IPS-18c (cell line): Measurements from ENCODE around the gene FOXO1.
"Not testable (repeated sequence)": the region's sequence is repeated elsewhere in the genome, so short reads cannot be mapped to it uniquely, and the experiment has no call there.

Experiments used
- H3K4me3 ChIP-seq: 2 replicates; pipeline ENCODE4 v1.7.0; 2013; ENCODE audit warnings: low read depth, mild to moderate bottlenecking, low read length, moderate library complexity; ENCODE audit not compliant: insufficient read depth
- H3K9me3 ChIP-seq: one replicate; pipeline ENCODE4 v1.6.1; 2013; ENCODE audit warnings: mild to moderate bottlenecking, low read length, moderate library complexity; ENCODE audit not compliant: control insufficient read depth, insufficient read depth

The FOXO1 gene

GRCh38 chr13:40670307-40670706 is 3.9 kb upstream of the FOXO1 start:
- H3K4me3 ChIP-seq, result no peak overlapping the region
- no peaks in the 10 kb centered on the region for H3K9me3 ChIP-seq

GRCh38 chr13:40668335-40668734 is 1.9 kb upstream of the FOXO1 start:
- no peaks in the 10 kb centered on the region for H3K9me3 ChIP-seq
- H3K4me3 ChIP-seq, result no peak overlapping the region

GRCh38 chr13:40667622-40667978 is 1.2 kb upstream of the FOXO1 start:
- no peaks in the 10 kb centered on the region for H3K9me3 ChIP-seq
- peak overlapping the region; percentile 83 for H3K4me3 ChIP-seq

DNA sequence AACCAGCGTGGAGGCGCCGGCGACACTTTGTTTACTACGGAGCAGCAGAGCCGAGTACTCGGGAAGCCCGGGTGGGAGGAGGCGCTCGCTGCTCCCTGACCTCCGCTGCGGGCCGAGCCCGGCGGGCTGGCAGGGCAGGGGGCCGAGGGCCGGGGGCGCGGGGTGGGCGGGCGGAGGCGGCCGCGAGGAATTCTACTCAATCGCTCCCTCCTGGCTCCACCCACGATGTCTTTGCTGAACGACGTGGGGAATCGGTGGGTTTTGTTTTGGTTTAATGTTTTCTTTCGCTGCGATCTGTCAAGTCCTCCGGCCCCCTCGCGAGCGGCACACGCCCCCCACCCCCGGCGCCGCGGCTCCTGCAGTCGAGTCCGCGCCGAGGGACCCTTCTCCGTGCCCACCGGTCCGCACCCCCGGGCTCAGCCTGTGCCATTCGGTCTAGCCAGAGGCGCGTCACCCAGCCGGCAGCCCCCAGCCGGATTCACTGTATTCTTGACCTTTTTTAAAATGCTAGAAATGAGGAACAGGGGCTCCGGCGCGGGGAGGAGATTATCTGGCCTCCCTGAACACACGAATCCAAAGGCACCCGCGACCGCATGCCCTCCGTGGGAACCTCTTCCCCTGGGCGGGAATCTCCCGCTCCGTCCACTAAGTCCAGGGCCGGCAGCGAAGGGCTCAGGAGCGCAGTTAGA is 636 bp upstream of the FOXO1 start:
- H3K9me3 ChIP-seq, result no peaks in the 10 kb centered on the region
- H3K4me3 ChIP-seq, result peak overlapping the region; percentile 83

DNA sequence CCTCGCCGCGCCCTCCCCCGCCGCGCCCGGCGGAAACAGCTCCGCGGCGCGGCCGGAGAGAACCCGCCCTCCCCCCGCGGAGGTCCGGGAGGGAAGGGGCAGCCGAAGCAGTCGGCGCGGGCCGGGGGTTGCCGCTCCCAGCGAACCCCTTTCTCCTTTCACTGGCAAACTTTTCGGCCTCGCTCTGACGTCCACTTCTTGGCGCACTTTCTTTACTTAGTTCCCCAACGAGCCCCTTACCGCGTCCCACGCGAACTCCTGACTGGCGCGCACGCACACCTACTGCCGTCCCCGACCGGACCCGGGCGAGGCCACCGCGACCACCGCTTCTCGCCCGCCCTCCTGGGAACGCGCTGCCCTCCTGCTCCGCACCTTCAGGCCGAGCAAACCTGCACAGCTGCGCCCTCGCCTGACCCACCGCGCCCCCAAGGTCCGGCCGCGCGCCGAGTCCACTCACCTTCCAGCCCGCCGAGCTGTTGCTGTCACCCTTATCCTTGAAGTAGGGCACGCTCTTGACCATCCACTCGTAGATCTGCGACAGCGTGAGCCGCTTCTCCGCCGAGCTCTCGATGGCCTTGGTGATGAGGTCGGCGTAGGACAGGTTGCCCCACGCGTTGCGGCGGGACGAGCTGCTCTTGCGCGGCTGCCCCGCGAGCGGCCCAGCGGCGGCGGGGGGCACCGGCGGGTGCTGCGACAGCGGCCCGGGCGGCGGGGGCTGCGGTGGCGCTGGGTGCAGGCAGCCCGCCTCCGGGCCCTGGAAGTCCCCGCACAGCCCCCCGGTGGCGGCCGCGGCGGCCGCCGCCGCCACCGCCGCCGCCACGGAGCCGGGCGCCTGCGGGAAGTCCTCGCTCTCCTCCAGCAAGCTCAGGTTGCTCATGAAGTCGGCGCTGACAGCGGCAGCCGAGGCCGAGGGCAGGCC is 1.1 kb downstream of the FOXO1 start:
- no peaks in the 10 kb centered on the region for H3K9me3 ChIP-seq
- peak overlapping the region; percentile 86 for H3K4me3 ChIP-seq

DNA sequence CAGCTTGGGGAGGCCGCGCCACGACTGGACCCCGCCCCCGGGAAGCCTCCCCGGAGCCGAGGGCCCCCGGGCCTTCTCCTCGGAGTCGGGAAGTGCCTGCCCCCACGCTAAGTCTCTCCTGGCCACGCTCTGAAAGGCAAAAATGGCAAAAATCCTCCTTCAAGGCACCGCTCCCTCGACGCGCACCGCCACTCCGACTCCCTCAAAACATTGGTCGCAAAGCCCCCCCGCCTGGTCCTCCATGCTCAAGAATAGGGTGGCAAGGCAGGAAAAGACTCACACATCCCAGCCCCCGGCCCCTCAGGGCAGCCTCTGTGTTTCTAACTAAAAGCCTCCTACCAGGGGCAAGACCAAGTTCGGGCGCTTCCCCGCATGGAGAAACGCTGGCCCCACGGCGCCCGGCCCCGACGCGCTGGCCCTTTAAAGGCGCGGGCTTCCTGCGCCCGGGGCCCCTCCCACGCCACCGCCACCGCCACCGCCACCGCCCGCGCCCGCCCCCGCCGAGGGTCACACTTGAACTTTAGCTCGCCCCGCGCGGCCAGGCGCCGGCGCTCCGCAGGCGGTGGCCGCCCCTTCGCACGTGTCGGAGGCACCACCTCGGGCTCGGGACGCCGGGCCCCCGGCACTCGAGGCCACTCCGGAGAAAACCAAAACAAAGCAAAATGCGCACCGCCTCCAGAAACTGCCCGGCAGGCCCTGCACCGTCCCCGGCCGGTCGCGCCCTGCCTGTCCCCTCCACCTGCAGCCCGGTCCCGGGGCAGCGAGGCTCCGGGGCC is 1.9 kb downstream of the FOXO1 start:
- Histone ChIP-seq H3K9me3 (no peaks in the 10 kb centered on the region), H3K4me3 (peak overlapping the region; percentile 86)

DNA sequence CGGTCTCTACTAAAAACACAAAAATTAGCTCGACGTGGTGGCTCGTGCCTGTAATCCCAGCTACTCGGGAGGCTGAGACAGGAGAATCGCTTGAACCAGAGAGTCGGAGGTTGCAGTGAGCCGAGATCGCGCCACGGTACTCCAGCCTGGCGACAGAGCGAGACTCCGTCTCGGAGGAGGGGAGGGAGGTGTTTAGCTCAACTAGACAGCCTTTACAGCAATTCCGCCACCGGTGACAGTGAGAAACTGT is 2.4 kb downstream of the FOXO1 start:
- peak overlapping the region; percentile 86 for H3K4me3 ChIP-seq
- H3K9me3 ChIP-seq, result not testable (repeated sequence)

DNA sequence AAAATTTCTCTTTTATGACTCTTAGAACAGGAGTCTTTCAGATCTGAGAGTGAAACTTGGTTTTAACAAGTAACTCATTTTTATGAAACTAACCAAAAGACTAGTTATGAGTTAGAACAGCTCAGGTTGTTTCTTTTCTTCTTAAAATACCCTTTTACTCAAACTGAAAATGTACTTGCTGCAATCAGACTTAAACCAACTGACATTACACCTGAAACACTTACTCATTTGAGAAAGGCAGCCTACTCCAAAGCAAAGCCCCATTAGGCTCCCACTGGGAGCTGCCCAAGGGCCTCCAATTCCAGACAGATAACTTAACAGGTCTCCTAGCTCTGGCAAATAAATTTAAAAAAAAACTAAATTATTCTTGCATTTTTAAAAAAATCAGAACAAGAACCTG is 3.6 kb downstream of the FOXO1 start:
- no peaks in the 10 kb centered on the region for H3K9me3 ChIP-seq
- H3K4me3 ChIP-seq, result no peak overlapping the region; the same call in 1 of the 2 replicates

DNA sequence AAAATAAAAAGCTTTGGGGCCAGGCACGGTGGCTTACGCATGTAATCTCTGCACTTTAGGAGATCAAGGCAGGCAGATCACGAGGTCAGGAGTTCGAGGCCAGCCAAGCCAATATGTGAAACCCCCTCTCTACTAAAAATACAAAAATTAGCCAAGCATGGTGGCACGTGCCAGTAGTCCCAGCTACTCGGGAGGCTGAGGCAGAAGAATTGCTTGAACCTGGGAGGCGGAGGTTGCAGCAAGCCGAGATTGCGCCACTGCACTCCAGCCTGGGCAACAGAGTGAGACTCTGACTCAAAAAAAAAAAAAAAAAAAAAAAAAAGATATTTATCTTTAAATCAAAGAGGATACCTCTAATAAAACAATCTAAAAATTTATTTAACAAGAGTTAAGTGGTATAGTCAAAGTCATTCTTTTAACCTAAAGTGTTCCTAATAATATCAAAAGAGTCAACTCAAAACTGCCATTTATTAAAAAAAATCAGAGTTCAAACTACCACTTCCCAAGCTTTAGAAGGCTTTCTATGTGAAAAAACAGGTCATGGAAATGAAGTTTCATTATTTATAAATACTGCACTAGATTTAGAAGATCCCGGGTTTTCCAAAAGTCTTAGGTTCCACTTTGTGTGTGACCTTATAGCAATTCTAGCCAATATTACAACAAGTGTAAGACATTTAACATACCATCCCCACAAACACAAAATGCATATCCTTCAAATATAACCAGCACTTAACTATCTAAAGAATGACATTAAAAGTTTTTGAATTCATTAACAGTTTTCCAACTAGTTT is 4.4 kb downstream of the FOXO1 start:
- Histone ChIP-seq H3K9me3 (no peaks in the 10 kb centered on the region), H3K4me3 (no peak overlapping the region)

DNA sequence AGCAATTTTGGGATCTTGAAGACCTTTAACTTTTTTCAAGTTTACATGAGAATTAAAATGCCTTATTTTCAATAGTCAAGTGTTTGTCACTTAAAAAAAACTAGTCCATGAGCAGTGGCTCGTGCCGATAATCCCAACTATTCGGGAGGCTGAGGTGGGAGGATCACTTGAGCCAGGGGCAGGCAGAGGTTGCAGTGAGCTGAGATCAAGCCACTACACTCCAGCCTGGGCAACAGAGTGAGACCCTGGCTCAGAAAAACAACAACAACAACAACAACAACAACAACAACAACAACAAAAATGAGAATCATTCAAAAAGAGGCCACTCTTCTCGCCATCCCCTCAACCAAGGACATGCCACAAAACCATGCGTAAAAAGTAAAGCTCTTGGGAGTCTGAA is 5.7 kb downstream of the FOXO1 start:
- Histone ChIP-seq H3K9me3 (no peaks in the 10 kb centered on the region), H3K4me3 (no peak overlapping the region)

DNA sequence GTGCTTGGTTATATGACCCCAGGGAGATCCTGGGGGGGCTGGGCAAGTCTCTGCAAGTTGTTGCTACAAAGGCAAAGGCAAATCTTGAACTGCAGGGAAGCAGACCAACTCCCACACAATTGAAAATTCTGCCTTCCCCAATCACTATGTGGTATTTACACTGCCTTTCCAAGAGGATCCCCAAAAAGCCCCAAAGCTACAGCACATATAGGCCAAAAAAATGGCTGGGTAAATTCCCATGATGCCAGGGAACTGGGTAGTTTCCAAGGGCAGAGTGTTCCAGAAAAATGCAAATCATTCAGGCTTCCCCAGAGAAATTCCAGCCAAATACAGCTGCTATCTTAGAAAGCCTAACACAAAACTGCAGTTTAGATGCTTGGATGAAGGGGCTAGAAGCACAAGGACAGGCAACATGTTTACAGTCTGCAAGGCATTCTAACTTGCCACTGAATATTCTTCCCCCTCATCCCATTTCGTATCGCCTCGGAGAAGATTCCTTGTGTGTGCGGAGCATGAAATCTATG is 6.2 kb downstream of the FOXO1 start:
- Histone ChIP-seq H3K4me3 (no peak overlapping the region), H3K9me3 (no peaks in the 10 kb centered on the region)

DNA sequence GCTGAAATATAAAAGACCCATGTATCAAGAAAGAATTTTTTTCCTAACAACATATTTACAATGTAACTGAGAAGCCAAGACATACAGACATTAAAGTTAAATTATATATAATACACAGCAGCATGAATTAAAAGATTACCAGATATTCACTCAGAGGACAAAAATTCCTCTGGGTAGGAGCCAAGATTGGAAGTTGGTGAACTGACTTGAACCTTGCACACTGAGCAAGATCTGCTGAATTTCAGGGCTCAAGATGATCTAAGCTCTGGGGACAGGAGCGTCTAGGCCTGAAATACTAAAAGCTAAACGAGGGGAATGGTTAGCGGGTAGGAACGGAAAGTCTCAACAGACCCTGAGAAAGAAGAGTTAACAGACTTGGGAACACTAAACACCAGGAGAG is 8.5 kb downstream of the FOXO1 start:
- Histone ChIP-seq H3K4me3 (no peak overlapping the region), H3K9me3 (no peaks in the 10 kb centered on the region)

GRCh38 chr13:40657307-40657706 is 9.1 kb downstream of the FOXO1 start:
- no peaks in the 10 kb centered on the region for H3K9me3 ChIP-seq
- no peak overlapping the region for H3K4me3 ChIP-seq

DNA sequence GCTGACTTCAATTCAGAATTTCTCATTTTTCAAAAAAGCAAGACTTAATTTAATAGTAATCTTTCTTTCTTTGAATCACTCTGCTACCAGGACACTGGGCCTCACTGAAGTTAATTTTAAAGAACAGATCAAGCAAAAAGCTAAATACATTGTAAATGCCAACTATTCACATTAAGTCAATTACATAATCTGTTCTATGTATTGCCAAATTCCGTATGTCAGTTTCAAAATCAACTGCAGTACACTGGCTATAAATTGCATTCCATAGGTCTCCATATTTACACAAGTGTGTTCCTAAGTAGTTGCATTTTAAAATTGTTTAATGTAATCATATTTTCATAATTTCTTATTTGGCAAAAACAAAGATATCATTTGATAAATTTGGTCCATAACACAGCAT is 10.1 kb downstream of the FOXO1 start:
- H3K9me3 ChIP-seq, result no peaks in the 10 kb centered on the region
- no peak overlapping the region for H3K4me3 ChIP-seq

DNA sequence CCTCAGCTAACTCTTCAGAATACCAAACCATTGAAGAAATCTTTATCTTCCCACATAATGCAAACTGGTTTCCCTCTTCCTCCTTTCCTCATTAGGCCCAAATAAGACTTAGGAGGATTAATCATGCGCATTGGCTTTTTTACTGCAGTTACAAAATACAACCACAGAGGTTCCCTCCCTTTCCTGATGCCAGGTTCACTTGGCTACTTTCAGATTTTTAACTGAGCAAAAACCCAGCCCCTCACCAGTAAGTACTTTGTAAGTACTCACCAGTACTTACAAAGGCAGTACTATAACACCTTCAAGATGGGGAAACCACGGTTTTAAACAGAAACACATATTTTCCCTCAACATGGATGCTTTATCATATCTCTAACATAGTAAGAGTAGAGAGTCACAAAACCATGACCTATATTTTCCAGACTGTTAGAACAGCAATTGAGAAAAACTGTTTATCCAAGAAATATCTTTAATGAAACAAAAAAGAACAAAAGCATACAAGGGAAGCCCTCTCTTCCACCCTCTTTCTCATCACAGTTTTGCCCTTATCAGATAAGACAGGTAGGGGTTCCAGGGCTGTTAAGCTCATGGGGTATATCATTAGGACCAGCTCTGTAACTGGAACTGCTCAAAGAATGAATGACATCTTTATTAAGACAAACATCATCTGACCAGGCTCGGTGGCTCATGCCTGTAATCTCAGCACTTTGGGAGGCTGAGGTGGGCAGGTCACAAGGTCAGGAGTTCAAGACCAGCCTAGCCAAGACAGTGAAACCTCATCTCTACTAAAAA is 12.7 kb downstream of the FOXO1 start:
- no peak overlapping the region for H3K4me3 ChIP-seq
- no peaks in the 10 kb centered on the region for H3K9me3 ChIP-seq

DNA sequence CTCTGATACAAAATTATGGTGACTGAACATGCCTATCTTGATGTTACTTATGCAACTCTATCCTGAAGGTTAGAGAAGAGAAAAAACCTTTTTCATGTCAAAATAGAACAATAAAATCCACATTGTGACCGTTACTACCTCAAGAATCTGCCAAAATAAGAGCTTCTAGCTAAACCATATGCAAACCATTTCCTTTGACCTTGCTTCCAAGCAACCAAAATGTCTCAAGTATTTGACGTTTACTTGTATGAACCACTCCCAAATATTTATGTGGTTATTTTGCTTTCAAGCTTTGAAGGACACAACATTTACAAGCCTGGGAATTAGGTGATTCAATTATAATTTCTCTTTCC is 13.9 kb downstream of the FOXO1 start:
- no peaks in the 10 kb centered on the region for H3K9me3 ChIP-seq

More for the DNA sequence above, 13.9 kb downstream of the FOXO1 start:
- H3K4me3 ChIP-seq, result no peak overlapping the region
